Epithelial cell of prostate (primary cell): ENCODE results near the gene LRRC26.
"Not testable (repeated sequence)": the region's sequence is repeated elsewhere in the genome, so short reads cannot be mapped to it uniquely, and the experiment has no call there.

Experiments used
- DNase-seq: peaks from one replicate; pipeline ENCODE4 v3.0.0-alpha.2; 2011; ENCODE audit warnings: low read depth, low spot score
- H3K27ac ChIP-seq: fragments of 450-650 bp; 2 replicates; pipeline ENCODE4 v1.5.1; 2017; ENCODE audit warnings: mild to moderate bottlenecking

LRRC26 gene

GRCh38 chr9:137122796-137123467, 46.9 kb downstream of the LRRC26 start:
- DNase-seq, H3K27ac ChIP-seq: not testable (repeated sequence)

GRCh38 chr9:137121927-137122795, 47.7 kb downstream of the LRRC26 start:
- H3K27ac ChIP-seq, DNase-seq: not testable (repeated sequence)
